Left colon (tissue), 2 donors: Measurements from ENCODE around the gene SEC14L2. TPM values are rescaled to one million over a fixed set of nuclear protein-coding genes. Genes with fewer than 3 reads are reported as not detected.

ENCODE experiments used
- ATAC-seq: fragments of 200-7000 bp; cut with Tn5 transposase; one replicate; pipeline ENCODE4 v1.9.1; 2020; ENCODE audit warnings: mild to moderate bottlenecking, moderate library complexity
- DNase-seq, 2 donors: peaks; one replicate each; pipeline ENCODE4 v3.0.0-alpha.2; 2020
- intact Hi-C, 2 donors: fragments of 100-400 bp; cut with DNase I in 1 of 2; cut with micrococcal nuclease in 1 of 2; formaldehyde crosslinking; loops; one replicate each; pipeline versions ENCODE4 v1.11.2 to v1.14.0; 2022; cut with DNase I, micrococcal nuclease
- total RNA-seq, 2 donors: library from RNA; stranded (reverse); fragmentation: NEBNext Ultra II Directional; extraction: Animal tissue kit (Norgen Biotek cat#: 25700); gene quantifications; one replicate each; pipeline ENCODE4 v1.2.1, GENCODE V29; 2021
- donor health status: DM: no; HTN: no; CAD: no.
- donor health status: DM: yes; HTN: yes; CAD: no.

SEC14L2 gene
- total RNA-seq, 2 donors from 2014 or later: 4.6 to 5.2 TPM

DNA sequence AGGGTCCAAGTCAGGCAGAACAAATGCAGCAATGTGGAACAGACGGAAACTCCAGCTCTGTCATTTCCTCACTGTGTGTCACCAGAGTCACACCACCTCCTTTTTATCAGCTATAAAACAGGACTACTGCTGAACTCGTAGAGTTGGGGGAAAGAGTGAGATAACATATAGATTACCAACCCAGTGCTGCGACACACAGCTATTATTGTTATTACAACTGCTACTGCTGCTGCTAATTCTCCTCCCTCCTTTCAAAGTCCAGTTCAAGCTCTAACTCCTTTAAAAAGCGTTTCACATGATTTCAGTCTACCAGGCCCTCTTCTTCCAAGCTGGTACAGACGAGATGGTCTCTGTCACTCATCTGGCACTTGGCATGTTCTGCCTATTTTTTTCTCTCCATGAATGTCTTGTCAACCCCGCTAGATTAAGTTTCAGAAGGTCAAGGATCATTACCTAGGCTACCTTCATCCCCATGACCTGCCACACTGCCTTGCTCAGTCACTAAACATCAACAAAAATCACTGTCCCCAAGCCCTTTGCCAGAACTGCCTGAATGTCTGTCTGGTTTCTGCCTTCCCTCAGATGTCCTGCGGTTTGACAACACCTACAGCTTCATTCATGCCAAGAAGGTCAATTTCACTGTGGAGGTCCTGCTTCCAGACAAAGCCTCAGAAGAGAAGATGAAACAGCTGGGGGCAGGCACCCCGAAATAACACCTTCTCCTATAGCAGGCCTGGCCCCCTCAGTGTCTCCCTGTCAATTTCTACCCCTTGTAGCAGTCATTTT, 25.1 kb downstream of the SEC14L2 start:
- DNase-seq (no peak), ATAC-seq (peak; percentile 22)
- intact Hi-C loops: no loop called here

DNA sequence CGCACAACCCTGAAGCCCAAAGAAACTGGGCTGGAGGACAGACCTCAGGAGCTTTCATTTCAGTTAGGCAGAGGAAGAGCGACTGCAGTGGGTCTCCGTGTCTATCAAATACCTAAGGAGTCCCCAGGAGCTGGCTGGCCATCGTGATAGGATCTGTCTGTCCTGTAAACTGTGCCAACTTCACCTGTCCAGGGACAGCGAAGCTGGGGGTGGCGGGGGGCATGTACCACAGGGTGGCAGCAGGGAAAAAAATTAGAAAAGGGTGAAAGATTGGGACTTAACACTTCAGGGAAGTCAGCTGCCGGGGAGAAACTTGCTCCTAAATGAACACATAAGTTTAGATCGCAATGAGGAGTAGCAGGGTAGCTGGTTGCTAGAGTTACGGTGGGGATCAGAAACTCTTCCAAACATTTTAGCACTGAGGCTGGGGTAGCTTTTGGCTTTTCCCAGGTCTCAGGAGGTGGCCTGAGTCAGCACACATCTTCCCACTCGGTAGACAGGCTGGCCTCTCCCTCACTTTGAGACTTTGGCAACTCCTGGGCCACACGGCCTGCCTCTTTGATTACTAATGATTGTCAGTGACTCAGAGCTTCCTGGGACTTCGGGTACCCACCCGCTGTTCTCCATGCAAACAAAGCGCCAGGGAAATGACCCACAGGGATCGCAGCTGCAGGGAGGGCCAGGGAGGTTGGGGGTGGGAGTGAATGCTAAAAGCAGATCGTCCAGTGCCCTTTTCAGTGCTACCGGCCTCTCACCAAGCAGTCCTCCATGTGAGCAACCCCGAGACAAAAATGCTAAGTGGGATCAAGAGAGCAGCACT, 25.9 kb downstream of the SEC14L2 start:
- intact Hi-C loops: no loop called here
- ATAC-seq: peak; percentile 50
- peak; percentile 65 to 86 for DNase-seq

DNA sequence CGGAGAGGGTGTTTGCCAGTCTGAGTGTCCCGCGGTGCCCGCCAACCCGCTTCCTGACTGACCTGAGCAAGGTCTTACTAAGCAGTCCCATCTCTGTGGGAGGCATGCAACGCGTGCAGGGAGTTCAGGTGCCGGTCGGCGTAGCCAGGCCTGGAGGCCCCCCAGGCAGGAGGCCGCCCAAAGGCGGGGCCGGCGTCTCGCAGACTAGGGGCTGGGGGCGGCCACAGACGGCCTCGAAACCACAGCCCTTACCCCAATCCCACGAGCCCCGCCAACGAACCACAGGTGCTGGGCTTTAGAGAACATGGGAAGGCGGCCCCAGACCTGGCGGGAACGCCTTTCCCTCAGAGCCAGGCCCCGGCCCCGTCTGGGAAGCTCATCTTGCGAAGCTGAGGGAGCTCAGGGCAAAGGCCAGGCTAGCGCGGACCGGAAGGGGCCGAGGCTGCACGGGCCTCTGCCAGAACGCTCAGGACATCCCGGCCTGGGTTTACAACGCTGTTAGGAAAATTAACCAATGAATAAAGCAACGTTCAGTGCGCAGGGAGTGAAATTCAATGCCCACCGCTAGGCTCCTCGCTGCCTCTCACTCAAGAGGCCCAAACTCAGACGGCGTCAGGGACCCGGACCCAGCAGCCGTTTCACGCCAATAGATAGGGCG, 26.6 kb downstream of the SEC14L2 start:
- DNase-seq (peak; percentile 58 to 82), ATAC-seq (peak; percentile 64)
- intact Hi-C loops: no loop called here

DNA sequence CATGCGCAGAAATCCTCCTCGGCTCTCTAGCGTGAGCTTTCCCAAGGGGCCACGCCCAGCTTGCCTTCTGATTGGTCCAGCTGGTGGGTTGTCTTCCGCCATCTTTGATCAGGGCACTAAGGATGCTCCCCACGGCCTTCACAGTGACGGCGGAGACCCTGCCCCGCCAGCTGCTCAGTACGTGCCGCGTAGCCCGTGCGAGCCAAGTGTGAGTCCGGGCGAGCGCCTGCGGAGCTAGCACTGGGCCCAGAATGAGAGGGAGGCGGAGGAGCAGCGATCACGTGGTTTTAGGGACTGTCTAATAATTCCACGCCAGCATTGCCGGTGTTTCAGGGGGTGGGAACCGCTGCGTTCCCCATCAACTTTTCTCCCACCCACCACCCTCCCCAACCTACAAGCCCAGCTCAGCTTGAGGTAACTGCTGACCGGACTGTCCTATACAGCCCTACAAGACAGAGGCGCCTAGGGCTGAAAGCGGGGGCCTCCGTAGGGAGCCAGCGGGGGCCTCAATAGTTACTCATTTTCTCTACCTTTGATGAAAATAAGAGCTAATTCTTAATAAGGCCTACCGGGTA, 27.2 kb downstream of the SEC14L2 start:
- intact Hi-C loops: no loop called here
- DNase-seq (peak; percentile 99), ATAC-seq (peak; percentile 76)

DNA sequence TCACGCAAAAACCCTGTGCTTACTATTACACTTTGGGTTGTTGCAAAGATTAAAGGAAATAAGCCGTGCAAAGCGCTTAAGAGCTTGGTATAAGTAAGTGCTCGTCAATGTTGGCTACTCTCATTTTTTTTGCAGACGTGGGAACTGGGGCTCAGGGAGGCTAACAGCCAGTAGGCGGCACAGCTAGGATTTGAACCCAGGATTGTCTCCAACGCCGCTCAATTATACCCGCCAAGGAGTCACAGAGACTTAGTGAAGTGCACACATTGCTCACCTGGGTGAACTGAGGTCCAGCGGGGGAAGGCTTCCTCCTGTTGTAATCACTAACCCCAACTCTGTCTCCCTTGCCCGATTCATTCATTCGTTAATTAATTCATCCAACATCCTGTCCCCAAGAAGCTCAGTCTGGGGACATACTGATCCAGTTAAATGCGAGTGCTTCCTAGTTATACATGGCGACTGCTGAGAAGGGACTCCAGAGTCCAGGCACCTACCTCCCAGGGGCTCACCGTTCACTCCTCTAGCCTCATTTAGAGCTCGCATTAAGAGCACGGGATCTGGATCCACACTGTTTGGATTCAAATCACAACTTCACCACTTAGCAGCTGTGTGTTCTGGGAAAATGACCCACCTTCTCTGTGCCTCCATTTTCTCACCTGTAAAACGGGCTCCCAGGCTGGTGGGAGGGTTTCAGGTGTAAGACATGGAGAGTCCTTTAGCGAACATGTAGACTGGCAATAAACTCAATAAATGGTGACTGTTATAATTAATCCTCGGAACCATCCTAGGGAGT, 27.9 kb downstream of the SEC14L2 start:
- DNase-seq: peak; percentile 26 to 39
- intact Hi-C loops: no loop called here
- no peak for ATAC-seq

DNA sequence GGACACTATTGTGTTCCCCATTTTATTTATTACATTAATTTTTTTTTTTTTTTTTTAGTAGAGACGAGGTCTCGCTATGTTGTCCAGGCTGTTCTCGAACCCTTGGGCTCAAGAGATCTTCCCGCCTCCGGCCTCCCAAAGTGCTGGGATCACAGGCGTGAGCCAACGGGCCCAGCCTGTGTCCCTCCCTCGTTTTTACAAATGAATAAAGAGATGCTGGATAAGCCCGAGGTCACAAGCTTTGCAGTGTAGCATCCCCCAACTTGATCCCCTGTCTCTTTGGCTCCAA, 28.5 kb downstream of the SEC14L2 start:
- no peak for DNase-seq
- no peak for ATAC-seq
- intact Hi-C loops: no loop called here

DNA sequence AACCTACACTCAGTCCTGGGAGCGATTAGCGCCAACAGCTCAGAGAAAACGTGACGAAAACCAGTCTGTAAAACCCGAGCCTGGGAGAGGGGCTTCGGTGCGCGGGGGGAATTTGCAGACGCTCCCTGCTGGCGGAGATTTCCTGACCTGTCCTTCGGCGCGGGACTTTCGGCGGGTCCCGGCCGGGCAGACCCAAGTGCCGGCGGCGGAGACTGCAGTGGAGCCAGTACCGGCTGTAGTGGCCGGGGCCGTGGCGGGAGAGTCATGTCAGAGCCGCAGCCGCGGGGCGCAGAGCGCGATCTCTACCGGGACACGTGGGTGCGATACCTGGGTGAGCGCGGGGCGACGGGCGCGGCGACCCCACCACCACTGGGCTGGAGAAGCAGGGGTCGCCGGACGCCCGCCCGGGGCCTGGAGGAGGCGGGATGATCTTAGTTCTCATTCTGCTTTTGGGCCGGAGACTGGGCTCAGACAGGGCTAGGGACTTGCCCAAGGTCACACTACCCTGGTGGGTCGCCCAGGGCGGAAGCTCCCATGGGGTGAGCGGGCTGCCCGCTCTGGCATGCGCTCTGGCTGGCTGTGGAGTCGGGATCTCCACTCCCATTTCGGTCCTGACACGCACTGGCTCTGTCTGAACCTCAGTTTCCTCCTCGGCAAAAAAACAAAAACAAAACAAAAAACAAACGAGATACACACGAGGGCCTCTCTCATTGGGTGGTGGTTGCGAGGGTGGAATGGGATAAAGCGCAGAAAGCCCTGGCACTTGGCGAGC, 29.0 kb downstream of the SEC14L2 start, which contains the start of gene MTFP1:
Gene MTFP1, plus strand, starts transcription at position 153 of the 772 bp plus-strand sequence. Its CDS starts 112 bp downstream, at position 265.
- peak; percentile 58 to 73 for DNase-seq
- ATAC-seq: peak; percentile 4
- intact Hi-C loops: no loop called here

DNA sequence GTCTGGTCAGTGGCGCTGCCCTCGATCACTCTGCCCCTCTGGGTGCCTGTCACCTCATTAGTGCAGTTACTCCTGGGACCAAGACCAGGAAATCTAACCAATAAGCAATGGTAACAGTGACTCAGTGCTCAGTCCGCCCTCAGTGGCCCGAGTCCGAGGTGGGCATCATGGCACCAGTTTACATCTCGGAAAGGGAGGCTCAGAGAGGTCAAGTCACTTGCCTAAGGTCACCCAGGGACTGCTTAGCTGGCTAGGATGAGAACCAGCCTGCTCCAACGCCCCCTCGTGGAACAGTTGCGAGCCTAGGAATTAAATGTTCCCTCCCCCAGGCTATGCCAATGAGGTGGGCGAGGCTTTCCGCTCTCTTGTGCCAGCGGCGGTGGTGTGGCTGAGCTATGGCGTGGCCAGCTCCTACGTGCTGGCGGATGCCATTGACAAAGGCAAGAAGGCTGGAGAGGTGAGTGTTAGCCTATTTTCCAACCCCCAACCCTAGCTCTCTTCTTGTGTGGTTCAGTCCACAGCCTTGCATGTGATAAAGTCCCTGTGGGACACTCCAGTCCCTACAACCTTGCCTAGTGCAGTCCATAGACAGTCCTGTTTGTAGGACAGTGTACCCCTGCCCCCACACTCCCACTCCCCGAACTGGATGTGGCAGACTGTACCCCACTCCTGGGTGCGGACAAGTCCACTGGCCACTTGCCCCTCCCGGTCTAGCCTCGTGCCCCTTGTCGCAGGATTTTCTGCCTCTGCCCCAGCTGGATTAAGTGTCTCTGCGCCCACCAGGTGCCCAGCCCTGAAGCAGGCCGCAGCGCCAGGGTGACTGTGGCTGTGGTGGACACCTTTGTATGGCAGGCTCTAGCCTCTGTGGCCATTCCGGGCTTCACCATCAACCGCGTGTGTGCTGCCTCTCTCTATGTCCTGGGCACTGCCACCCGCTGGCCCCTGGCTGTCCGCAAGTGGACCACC, 29.9 kb downstream of the SEC14L2 start:
- DNase-seq (peak; percentile 93 to 97), ATAC-seq (peak; percentile 50)
- intact Hi-C loops: no loop called here

DNA sequence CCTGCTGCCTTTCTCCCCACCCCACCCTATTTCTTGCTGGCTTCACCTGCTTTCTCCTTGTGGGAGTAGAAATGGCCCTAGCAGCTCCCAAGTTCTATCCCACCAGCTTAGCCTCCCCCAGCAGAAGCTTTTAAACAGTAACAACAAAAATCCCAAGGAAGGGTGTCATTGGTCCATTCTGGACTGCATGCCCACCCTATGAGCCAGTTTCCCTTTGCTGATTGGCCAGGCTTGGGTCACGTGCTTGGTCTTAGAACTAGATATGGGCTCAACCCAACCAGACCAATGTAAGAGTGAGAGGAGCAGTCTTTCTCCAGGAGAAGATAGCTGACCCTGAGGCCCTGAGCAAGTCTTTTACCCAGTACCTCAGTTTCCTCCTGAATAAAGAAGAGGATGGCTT, 31.1 kb downstream of the SEC14L2 start:
- intact Hi-C loops: no loop called here
- DNase-seq: no peak
- ATAC-seq: no peak

DNA sequence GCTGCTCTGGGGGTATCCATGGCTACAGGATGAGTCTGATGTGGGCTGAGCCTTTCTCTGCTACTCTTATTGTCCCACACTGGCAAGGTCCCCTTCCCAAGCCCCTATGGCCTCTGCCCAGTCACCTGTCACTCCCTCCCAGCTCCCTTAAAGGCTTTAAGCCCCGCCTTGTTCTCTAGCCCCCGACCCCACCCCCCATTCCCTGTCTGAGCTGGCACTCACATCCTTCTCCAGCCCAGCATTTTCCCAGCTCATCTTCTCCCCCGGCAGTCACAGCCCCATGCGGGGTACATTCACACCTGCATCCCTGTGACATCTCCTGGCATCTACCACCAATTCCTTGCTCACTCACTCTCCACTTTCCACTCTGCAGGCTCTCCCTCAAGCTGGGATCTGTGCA, 33.1 kb downstream of the SEC14L2 start:
- DNase-seq: no peak
- no peak for ATAC-seq
- intact Hi-C loops: no loop called here

DNA sequence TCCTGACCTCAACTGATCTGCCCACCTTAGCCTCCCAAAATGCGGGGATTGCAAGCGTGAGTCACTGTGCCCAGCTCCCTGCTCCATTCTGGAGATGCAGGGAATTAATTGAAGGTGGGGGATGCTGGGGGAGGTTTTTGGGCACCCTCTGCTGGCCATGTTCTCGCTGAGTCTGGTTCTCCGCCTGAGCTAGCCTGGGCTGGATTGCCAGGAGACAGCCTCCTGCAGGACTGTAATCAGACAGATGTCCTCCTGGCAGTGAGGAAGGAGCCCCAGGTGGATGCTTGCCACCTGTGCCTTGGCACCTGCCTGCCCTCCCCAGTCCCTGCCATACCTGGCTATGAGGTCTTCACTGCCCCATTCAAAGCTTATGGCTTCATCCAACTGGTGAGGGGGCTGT, 34.1 kb downstream of the SEC14L2 start:
- intact Hi-C loops: no loop called here
- DNase-seq (no peak), ATAC-seq (no peak)

DNA sequence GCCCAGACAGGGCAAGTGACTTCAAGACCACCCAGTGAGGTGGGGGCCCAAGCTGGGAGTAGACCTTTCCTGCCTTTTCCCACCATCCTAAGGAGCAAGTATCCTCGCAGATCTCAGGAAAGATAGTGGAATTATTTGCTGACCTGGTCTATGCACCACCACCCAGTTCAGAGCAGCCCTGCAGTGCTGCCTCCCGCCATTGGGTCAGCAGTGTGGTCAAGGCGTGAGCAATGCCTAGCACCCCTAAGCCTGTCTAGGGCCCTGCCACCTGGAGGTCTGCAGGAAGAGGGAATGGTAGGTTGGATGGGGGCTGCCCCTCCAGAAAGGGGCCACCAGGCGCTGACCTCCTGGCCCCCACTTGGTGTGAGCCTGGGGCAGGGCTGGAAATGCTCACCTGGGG, 35.3 kb downstream of the SEC14L2 start:
- intact Hi-C loops: no loop called here
- ATAC-seq (no peak), DNase-seq (no peak)

DNA sequence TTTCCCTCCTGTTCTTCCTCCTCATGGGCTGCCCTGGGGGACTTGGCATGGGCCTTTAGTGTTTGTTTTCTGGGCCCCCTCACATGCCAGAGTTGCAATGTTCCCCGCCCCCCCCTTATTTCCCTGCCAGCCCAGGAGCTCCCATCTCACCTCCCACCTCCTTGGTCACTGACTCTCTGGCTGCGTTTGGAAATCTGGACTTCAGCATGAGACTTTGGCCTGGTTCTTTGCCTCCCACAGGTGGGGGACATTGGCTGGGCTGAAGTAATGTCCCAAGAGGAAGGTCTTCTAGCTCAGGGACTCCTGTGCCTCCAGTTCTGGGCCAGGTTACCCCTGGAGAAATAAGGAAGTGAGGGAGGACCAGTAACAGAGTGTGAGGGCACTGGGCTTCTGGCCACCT, 35.7 kb downstream of the SEC14L2 start:
- intact Hi-C loops: no loop called here

DNA sequence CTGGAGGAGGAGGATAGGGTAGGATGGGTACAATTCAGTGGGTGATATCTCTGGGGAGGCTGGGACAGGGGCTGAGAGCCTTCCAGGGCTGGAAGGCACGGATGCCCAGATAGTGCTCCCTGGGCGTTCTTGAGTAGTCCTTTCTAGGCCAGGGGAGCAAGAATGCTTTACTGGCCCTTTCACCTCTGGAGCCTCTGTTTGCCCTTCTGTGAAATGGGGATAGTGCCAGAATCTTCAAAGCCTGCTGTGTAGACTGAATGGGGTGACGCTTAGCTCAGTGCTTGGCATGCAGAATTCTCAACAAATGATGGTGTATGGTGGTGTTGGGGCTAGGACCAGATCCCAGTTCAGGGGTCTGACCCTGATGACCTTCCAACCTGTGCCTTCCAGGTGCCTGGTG, 36.4 kb downstream of the SEC14L2 start:
- ATAC-seq: no peak
- no peak for DNase-seq
- intact Hi-C loops: no loop called here

More for the DNA sequence above, 35.7 kb downstream of the SEC14L2 start:
- DNase-seq (no peak), ATAC-seq (no peak)

DNA sequence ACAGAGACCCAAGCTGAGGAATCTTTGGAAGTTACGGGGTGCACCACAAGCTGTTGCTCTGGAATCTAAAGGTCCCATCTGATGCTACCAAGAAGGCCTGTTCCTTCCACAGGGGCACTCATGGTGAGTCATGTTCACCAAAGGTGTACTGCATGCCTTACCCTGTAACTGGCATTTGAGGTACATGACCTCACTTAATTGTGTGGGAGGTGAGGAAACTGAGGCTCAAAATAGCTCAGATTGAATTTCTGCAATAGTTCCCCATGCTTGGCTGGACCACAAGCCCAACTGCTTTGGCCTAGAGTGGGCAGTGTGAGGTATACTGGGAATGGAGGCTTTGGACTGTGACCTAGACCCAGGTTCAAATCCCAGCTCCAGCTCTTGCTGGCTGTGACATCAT, 37.0 kb downstream of the SEC14L2 start:
- ATAC-seq (no peak), DNase-seq (no peak)
- intact Hi-C loops: no loop called here

DNA sequence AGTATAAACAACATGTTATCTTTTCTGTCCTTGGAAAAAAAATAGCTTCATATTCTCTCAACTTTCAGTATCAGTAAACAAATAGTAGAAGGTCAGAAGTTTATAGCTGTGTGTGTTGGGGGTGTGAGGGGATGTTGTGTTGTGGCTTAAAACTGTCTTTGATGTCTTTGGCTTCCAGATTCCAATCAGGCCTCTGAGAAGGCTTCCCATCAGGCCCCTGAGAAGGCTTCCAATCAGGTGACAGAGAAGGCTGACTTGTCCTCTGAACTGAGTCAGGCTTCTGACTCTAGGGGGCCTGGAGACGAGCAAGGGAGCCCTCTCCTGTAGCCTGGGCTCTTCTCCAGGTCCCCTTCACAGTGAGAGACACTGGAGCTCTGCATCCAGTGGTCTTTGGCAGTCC, 38.0 kb downstream of the SEC14L2 start:
- intact Hi-C loops: no loop called here
- ATAC-seq: no peak
- DNase-seq: no peak

DNA sequence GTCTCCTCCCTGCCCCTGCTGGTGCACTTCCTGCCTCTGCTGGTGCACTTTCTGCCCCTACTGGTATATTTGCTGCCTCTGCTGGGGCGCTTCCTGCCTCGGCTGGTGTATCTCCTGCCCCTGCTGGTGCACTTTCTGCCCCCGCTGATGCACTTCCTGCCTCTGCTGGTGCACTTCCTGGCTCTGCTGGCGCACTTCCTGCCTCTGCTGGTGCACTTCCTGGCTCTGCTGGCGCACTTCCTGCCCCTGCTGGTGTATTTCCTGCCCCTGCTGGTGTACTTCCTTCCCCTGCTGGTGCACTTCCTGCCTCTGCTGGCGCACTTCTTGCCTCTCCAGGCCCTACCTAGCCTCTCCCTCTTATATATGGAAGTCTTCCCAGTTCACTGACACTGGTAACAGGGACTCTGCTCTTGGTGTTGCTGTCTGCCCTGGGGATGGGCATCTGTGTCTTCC, 38.9 kb downstream of the SEC14L2 start:
- intact Hi-C loops: no loop called here
- DNase-seq: peak; percentile 48 to 57
- ATAC-seq: peak; percentile 19
